RWPE1 (cell line): ENCODE data around the gene KAZN.

ENCODE experiments used
- CTCF ChIA-PET: fragments of 350-600 bp; sonication (Branson Sonifier 250); formaldehyde crosslinking; extraction: SDS; loops from one replicate; lab custom pipeline; 2021; lab: Yijun Ruan, JAX
- POLR2A ChIA-PET: fragments of 400-600 bp; formaldehyde crosslinking; extraction: SDS; loops from one replicate; lab custom pipeline; 2020; ENCODE audit warnings: antibody characterized with exemption; ENCODE audit not compliant: low non-redundant PET; lab: Yijun Ruan, JAX
- DNase-seq: peaks from one replicate; pipeline ENCODE4 v3.0.0; 2012; ENCODE audit warnings: low spot score
- H3K27ac ChIP-seq: fragments of 450-650 bp; 2 replicates; pipeline ENCODE4 v1.5.1; 2017
- CTCF ChIP-seq: fragments of 450-650 bp; conservative IDR thresholded peaks from 2 replicates; pipeline ENCODE4 v1.5.1; 2017; ENCODE audit warnings: low read depth, mild to moderate bottlenecking

KAZN gene

DNA sequence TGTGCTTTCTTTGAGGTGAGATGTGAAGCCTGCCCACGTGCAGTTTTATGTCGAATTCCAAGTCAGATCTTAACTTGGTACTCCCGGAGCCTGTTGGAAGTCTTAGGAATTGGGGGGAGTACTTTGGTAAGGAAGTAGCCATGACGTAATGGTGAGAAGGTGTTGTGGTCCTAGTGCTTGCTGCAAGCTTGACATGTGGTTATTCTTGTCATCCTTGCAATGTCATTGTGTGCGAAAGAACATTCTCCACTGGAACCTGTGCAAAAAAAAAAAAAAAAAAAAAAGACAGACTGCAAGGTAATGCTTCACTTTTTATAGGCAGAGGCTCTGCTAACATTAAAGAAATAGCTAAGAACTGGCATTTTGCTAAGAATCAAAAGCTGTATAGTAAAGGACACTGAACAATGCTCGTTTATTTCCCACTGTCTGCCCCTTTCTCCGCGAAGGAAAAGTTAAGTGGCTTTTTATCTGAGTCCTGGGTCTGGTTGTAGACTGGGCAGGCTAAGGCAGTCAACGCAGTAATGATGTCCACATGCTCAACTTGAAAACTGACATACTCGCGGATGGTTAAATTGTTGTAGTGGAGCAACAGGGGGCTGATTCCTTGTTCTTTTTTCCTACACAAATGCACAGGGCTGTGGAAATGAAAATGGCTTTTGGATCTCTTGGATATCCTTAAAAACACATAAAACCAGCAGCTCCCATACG, 2.1 kb downstream of the KAZN start:
- DNase-seq: no peak
- H3K27ac ChIP-seq: no peak overlapping the region
- ChIA-PET CTCF (interaction anchor here (0.6 kb wide), 2 partner anchors 427 to 505 kb away, joined by 3 read pairs; no protein-coding TSS in a partner anchor), POLR2A (no interaction called here)
- TF ChIP-seq CTCF: no peak

DNA sequence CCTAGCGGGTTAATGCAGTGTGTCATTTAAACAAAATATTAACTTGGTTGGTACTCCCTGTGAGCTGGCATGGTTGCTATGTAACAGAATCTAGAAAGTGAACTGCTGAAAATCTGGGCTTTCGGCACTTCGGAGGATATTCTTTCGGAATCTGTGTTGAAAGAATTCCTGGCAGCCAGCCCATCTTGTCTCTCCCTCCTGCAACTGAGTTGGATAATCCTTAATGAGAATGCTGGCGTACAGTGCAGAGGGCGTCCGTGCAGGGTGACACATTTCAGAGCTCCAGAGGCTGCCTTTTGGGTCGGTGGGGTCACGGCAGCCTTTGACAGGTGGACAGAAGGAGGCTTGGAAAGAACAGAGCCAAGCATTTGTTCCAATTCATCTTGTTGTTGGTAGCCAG, 3.7 kb downstream of the KAZN start:
- no peak for TF ChIP-seq CTCF
- H3K27ac ChIP-seq: no peak overlapping the region
- CTCF ChIA-PET: interaction anchor here (0.6 to 0.9 kb wide), 3 partner anchors 203 to 759 kb away, joined by 3 to 4 read pairs (median 4); no protein-coding TSS in a partner anchor
- no peak for DNase-seq
- POLR2A ChIA-PET: no interaction called here

GRCh38 chr1:14603645-14604044, 5.2 kb downstream of the KAZN start:
- no peak for TF ChIP-seq CTCF
- ChIA-PET CTCF (interaction anchor here (0.5 kb wide), 1 partner anchor 426 kb away, joined by 3 read pairs; no protein-coding TSS in a partner anchor), POLR2A (no interaction called here)

DNA sequence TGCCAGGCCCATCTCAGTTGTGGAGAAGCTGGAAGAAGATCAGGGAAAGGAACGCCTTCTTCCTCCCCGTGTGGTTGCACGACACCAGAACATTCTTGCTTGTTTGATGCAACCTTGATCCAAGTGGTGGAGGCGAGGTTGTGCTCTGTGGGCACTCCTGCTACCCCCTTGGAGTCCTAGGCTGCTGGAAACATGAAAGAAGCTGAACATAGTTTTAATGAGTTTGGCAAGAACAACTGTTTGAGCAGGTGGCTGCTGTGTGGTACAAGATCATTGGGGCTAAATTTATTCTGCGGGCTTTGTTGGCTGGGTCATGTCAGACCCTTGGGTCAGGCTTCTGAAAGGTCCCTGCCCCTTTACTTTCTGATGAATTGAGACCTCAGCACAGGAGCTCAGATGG, 5.9 kb downstream of the KAZN start:
- ChIA-PET POLR2A (no interaction called here), CTCF (no interaction called here)
- H3K27ac ChIP-seq: no peak overlapping the region
- no peak for TF ChIP-seq CTCF
- no peak for DNase-seq

More at GRCh38 chr1:14603645-14604044, 5.2 kb downstream of the KAZN start:
- H3K27ac ChIP-seq: no peak overlapping the region
- no peak for DNase-seq

- TF ChIP-seq CTCF: no peak
- no peak for DNase-seq
- CTCF ChIA-PET: no interaction called here
- POLR2A ChIA-PET: no interaction called here
- no peak overlapping the region for H3K27ac ChIP-seq
Observed at GRCh38 chr1:14605945-14606344, 7.5 kb downstream of the KAZN start.

GRCh38 chr1:14606632-14607031, 8.1 kb downstream of the KAZN start:
- no peak overlapping the region for H3K27ac ChIP-seq
- TF ChIP-seq CTCF: peak; percentile 17; the same call in 1 of the 2 replicates
- ChIA-PET POLR2A (no interaction called here), CTCF (interaction anchor here (0.7 to 2.0 kb wide), 5 partner anchors 31 to 440 kb away, joined by 3 to 6 read pairs (median 4); no protein-coding TSS in a partner anchor)
- DNase-seq: no peak
